ENCODE results near the gene ANP32A.
A peak's percentile ranks its signal among the peaks of the same experiment; 100 is the strongest.
"Not testable (repeated sequence)": the region's sequence is repeated elsewhere in the genome, so short reads cannot be mapped to it uniquely, and the experiment has no call there.

Gene ANP32A

DNA sequence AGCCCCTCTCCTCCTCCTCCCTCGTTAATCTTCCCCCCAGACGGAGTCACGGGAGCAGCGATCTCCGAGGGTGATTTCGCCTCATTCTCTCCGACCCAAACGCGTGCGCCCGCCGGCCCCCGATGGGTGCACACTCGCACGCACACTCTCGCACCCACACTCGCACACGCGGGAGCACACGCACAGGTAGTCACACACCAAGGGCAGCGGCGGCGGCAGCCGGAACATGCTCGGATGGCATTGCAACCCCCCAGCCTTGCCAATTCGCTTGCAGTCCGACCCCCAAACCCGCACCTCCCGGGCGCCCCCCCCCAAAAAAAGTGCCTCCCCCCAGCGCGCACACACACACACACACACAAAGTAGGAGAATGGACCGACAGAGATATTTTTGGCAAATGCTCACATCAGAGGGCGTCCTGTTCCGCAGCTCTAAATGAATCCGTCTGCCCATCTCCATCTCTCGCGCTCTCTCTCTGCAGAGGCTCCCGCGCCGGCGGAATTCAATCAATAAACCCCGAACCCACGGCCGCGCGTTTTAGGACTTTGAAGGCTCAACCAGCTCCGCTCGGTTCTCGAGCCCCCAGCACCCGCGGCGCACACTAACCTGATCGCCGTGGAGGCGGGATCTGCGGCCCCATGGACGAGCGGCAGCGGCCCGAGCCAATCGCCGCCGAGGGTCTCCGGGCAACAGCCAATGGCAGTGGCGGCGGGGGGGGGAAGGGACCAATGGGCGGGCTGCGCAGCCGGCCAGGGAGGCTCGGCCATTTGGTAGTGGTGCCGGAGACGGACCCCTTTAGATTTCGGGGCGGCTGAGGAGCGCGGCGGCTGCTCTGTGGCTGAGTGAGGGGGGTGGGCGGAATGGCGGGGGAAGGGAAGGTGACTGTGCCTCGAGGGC lies at the start of gene ANP32A:
TSS of gene ANP32A (minus strand) at position 601 of the 895 bp plus-strand sequence. CDS start at position 457, 144 bp downstream.
- peak; percentile 98 for DNase-seq

DNA sequence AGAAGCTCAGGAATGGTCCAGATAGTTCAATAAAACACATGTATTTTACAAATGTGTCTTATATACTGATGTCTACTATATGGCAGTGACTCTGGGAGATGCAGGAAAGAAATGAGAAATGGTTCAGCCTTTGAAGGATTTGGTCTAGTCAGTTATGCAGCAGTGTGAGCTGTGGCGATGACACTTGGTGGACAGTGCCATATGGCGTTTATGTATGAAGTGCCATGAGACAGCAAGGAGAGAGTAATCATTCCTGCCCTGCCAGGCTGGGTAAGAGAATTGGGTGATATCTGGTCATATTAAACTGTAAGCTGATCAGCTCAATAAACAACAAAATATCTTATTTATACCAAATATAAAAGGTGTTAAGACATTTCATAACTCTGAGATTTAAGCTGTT lies 47.6 kb upstream of the ANP32A start:
- DNase-seq: no peak

DNA sequence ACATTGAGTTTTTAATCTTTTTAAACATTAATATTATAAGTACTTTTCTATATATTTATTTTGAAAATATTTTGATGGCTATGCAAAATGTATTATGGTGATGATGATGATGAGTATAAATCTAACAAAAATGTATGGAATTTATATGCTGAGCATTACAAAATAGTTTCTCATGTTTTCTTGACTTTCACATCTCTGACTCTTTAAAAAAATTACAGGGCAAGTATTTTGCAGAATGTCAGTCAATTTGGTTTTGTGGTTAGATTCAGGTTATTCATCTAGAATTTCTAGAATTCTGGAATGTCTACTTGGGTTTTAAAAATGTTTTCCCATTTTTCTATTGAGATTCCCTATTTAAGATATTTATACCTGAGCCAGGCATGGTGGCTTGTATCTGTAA lies 41.7 kb upstream of the ANP32A start:
- no peak for DNase-seq

- DNase-seq: not testable (repeated sequence)
Measured at GRCh38 chr15:68858666-68859065, 38.0 kb upstream of the ANP32A start.

DNA sequence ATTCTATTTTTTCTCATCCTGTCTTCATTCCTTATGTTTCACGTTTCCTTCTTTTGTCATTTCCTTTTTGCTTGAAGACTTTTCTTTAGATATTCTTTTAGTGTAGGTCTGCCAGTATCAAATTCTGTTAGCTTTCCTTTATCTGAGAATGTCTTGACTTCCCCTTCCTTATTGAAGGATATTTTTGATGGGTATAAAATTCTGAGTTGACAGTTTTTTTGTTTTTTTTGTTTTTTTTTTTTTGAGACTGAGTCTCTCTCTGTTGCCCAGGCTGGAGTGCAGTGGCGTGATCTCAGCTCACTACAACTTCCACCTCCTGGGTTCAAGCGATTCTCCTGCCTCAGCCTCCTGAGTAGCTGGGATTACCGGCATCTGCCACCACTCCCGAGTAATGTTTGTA lies 36.7 kb upstream of the ANP32A start:
- not testable (repeated sequence) for DNase-seq

DNA sequence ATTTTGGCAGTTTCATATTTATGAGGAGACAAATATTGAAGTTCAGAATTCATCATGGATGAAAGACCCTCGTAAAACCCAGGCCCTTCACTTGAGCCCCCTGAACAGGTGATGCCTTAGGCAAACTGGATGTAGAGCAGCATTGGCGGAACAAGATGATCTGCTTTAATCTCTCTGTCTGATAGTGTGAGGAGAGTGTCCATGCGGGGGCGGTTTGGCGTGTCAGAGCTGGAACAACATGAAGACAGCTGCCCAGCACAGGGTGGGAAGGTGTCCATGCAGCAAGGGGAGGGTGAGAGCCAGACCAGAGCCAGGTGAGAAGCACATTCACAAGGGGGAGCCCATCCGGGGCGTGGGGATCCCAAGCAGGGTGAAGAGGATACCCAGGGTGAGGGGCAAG lies 31.8 kb upstream of the ANP32A start:
- DNase-seq: no peak

GRCh38 chr15:68851971-68852370 lies 31.3 kb upstream of the ANP32A start:
- DNase-seq: no peak

DNA sequence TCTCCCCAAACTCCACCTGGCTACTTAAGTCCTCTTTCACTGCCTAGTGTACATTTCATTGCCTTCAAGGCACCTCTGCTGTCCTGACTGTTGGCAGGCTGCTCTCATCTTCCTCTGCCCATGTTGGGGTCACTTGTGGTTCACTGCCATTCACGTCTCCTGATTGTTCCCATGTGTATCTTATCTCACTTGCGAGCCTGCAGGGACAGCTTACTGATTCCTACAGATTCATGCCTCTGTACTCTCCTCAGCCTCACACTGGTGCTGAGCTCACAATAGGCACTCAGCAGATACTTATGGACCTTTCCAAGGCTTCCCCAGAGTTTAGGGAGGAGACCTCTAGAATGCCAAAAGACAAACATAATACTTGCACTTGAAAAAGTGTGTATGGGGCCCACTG lies 28.8 kb upstream of the ANP32A start:
- DNase-seq: no peak

GRCh38 chr15:68846851-68847439 lies 26.2 kb upstream of the ANP32A start:
- DNase-seq: no peak

GRCh38 chr15:68844856-68845550 lies 24.3 kb upstream of the ANP32A start:
- DNase-seq: no peak

- no peak for DNase-seq
Measured at GRCh38 chr15:68843425-68844311, 23.0 kb upstream of the ANP32A start.

- no peak for DNase-seq
Measured at GRCh38 chr15:68842958-68843357, 22.3 kb upstream of the ANP32A start.

- no peak for DNase-seq
Measured at GRCh38 chr15:68834346-68834745, 13.7 kb upstream of the ANP32A start.

- DNase-seq: no peak
Measured at GRCh38 chr15:68833700-68834331, 13.1 kb upstream of the ANP32A start.

GRCh38 chr15:68830141-68830785 lies 9.6 kb upstream of the ANP32A start:
- no peak for DNase-seq

DNA sequence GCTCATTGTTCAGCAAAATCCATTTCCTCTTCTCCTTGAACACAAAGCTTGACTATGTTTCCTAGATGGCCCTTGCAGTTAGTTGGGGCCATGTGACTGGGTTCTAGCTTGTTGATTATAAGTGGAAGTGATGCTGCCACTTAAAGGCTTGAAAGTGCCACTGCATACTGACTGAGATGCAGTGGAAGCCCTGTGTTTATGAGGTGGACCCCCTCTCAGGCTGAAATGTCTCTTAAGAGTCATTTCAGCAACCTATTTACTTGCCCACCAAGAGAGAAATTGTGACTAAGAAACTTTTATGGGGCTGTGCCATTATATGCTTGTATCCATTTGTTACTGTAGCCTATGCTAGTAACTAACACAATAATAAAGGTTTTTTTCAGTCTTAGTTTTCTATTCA lies 8.4 kb upstream of the ANP32A start:
- no peak for DNase-seq

- no peak for DNase-seq
Measured at GRCh38 chr15:68823561-68823960, 2.9 kb upstream of the ANP32A start.

- no peak for DNase-seq
Measured at GRCh38 chr15:68822818-68823217, 2.1 kb upstream of the ANP32A start.

- DNase-seq: no peak
Measured at GRCh38 chr15:68821841-68822381, 1.2 kb upstream of the ANP32A start.

DNA sequence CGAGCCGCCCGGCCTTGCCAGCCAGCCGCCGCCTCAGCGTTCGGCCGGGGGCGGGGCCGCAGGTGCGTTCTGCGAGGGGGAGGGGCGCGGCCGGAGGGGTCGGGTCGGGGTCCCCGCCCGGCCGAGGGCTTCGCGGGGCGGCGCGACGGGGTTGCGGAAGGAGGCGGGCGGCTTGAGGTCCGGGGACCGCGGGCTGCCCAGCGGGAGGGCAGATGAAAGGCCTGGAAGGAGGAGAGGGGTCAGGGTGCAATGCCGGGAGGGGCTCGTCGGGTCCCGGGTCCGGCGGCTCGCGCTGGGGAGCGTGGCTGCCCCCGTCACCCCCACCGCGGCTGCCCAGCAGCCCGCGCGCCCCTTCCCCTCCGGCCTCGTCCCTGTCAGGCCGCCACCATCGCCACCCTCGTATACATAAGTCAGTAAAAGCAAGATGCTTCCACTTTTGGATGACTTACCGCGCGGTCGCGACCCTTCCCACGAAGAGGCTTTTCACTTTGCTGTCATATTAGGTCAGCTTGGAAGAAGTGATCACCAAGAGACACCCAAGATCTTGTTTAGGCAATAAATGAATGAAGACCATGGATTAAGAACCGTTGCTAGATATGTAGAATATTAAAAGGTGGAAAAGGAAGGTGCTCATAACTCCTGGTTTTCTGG lies 620 bp upstream of the ANP32A start:
- peak; percentile 37 for DNase-seq

All from 8988T (cell line).